Transverse colon (tissue), 4 donors: ENCODE measurements around the gene WDHD1. TPM values are rescaled to one million over a fixed set of nuclear protein-coding genes. Genes with fewer than 3 reads are reported as not detected.
"Not testable (repeated sequence)": the region's sequence is repeated elsewhere in the genome, so short reads cannot be mapped to it uniquely, and the experiment has no call there.

Experiments
- DNase-seq: peaks from one replicate; pipeline ENCODE4 v3.0.0-alpha.2; 2019
- H3K27ac ChIP-seq, 4 donors: fragments of 200-600 bp; sonication (generic); 2 replicates each; pipeline ENCODE4 v1.5.1; 2016 to 2018; ENCODE audit warnings: inconsistent platforms in 4 of 4
- H3K27me3 ChIP-seq: fragments of 200-600 bp; sonication (generic); 2 replicates; pipeline ENCODE4 v1.5.1; 2017; ENCODE audit warnings: inconsistent platforms
- H3K36me3 ChIP-seq, 4 donors: fragments of 200-600 bp; sonication (generic); 2 replicates each; pipeline ENCODE4 v1.5.1; 2017 to 2019; ENCODE audit warnings: inconsistent platforms in 4 of 4
- H3K4me1 ChIP-seq, 4 donors: fragments of 200-600 bp; sonication (generic); 2 replicates each; pipeline ENCODE4 v1.5.1; 2017 to 2020; ENCODE audit warnings: inconsistent platforms in 4 of 4
- H3K4me3 ChIP-seq, 4 donors: fragments of 200-600 bp; sonication (generic); 1 replicate in 1 of 4; 2 replicates in 3 of 4; pipeline versions ENCODE4 v1.5.1 to v1.6.1; 2017 to 2019; ENCODE audit warnings: inconsistent platforms in 4 of 4
- H3K9me3 ChIP-seq, 2 donors: fragments of 200-600 bp; sonication (generic); 2 replicates each; pipeline ENCODE4 v1.5.1; 2017 to 2019; ENCODE audit warnings: inconsistent platforms in 2 of 2
- CTCF ChIP-seq, 5 experiments: fragments of 200-600 bp in 3 of 5; fragments of 450-650 bp in 2 of 5; sonication (generic) in 3 of 5; IDR thresholded peaks; 1 replicate in 2 of 5; 2 replicates in 3 of 5; pipeline ENCODE4 v1.5.1; 2016 to 2017; ENCODE audit warnings: antibody characterized with exemption in 5 of 5, inconsistent platforms in 3 of 5, mild to moderate bottlenecking in 2 of 5, moderate library complexity in 1 of 5
- EP300 ChIP-seq: sonication (generic); formaldehyde crosslinking; IDR thresholded peaks from one replicate; pipeline ENCODE4 v1.6.1; 2017; ENCODE audit warnings: antibody characterized with exemption, low read depth
- POLR2A ChIP-seq: fragments of 450-650 bp; IDR thresholded peaks from one replicate; pipeline ENCODE4 v1.6.1; 2016; ENCODE audit warnings: antibody characterized with exemption, mild to moderate bottlenecking, moderate library complexity
- POLR2AphosphoS5 ChIP-seq, 3 donors: sonication (generic); formaldehyde crosslinking; IDR thresholded peaks; one replicate each; pipeline ENCODE4 v1.6.1; 2016; ENCODE audit warnings: antibody characterized with exemption in 3 of 3
- WGBS, 2 donors: methylation state at CpG; one replicate each; pipeline ENCODE4 v1.1.5; 2018; ENCODE audit warnings: low coverage in 1 of 2; 5-methylcytosine and 5-hydroxymethylcytosine counted together
- in situ Hi-C, 4 donors: fragments of 200-750 bp; cut with MboI; loops; one replicate each; pipeline versions ENCODE4 v1.15.0 to v1.15.1; 2017; ENCODE audit warnings: low sequenced_read_pairs in 3 of 4, low pct_ligation_motif_present in 1 of 4, low pct_unique_long_range_greater_than_20kb in 1 of 4
- intact Hi-C: fragments of 100-400 bp; cut with DNase I; formaldehyde crosslinking; loops from one replicate; pipeline ENCODE4 v1.15.1; 2023; ENCODE audit warnings: low total_unique reads
- total RNA-seq, 4 donors: library from RNA; depleted of rRNA; stranded (reverse); fragments of >200 nt; gene quantifications; one replicate each; pipeline ENCODE4 v1.1.0, GENCODE V29; 2016

WDHD1 gene
- total RNA-seq, 4 donors from 2014 or later = 0.20 to 1.2 (median 1.1) TPM; not detected in 1

DNA sequence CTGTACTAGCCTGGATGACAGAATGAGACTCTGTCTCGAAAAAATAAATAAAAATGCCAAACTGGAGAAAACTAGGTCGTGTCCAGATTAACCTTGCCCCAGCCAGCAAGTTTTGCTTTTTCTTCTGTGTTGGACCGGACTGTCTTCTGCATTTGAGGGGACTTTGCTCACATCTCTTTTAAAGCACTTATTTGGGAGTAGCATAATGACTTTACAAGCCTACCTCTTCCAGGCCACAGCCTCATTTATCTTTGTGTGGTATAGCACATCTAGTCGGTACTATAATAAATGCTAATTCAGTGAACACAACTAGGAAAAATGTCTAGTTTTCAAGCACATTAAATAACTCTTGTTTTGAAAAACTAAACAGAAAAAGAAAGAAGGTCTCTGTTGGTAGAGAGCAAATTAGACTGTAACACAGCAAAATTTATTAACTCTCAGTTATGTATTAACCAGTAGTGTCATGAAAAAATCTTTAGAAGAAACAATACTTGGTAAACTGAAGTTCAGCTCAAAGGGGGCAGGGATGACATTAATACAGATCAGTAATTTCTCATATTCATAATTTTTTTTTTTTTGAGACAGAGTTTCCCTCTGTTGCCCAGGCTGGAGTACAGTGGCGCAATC lies 52.0 kb downstream of the WDHD1 start:
- Histone ChIP-seq H3K4me3 (no peak overlapping the region), H3K9me3 (no peaks in the 10 kb centered on the region), H3K36me3 (no peaks in the 10 kb centered on the region), H3K27ac (no peak overlapping the region), H3K27me3 (no peaks in the 10 kb centered on the region), H3K4me1 (no peaks in the 10 kb centered on the region)
- intact Hi-C loops = no loop called here
- 51 to 64% methylated on average over 5 of the region's 5 CpGs for WGBS, 2 donors
- DNase-seq = no peak
- in situ Hi-C loops = no loop called here
- TF ChIP-seq EP300 = no peak
- TF ChIP-seq POLR2AphosphoS5 (IDR thresholded peaks at IDR 0.05) = no peak
- TF ChIP-seq POLR2A = no peak
- TF ChIP-seq CTCF (IDR thresholded peaks at IDR 0.05) = no peak

DNA sequence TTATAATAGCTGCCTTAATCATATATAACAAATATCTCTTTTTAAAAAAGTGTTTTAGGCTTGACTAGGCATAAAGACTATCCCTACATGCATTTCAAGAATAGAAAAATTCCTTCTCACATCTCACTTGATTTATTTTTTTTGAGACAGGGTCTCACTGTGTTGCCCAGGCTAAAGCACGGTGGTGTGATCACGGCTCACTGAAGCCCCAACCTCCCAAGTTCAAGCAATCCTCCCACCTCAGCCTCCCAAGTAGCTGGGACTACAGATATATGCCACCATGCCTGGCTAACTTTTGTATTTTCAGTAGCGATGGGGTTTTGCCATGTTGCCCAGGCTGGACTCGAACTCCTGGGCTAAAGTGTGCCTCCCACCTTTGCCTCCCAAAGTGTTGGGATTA lies 59.4 kb downstream of the WDHD1 start:
- 98% methylated on average over 4 of the region's 4 CpGs; no CpG with 5 or more reads in 1 of the 2 donors for WGBS, 2 donors

GRCh38 chr14:54955143-54955542 lies 71.8 kb downstream of the WDHD1 start:
- in situ Hi-C loops = no loop called here

More for the DNA sequence above, 59.4 kb downstream of the WDHD1 start:
- Histone ChIP-seq H3K36me3 (no peaks in the 10 kb centered on the region), H3K4me1 (no peaks in the 10 kb centered on the region), H3K9me3 (no peaks in the 10 kb centered on the region), H3K27me3 (no peaks in the 10 kb centered on the region), H3K27ac (no peak overlapping the region), H3K4me3 (no peak overlapping the region)
- in situ Hi-C loops = no loop called here
- TF ChIP-seq CTCF (IDR thresholded peaks at IDR 0.05) = no peak
- no peak for TF ChIP-seq POLR2AphosphoS5 (IDR thresholded peaks at IDR 0.05)
- no peak for TF ChIP-seq EP300
- no peak for TF ChIP-seq POLR2A
- no peak for DNase-seq
- intact Hi-C loops = loop anchor here (5.0 kb wide), 1 partner anchor 355 kb away; no protein-coding TSS in a partner anchor

GRCh38 chr14:54953609-54954008 lies 73.3 kb downstream of the WDHD1 start:
- H3K27ac ChIP-seq, H3K36me3 ChIP-seq, DNase-seq, H3K4me3 ChIP-seq, in situ Hi-C loops, H3K27me3 ChIP-seq, H3K9me3 ChIP-seq, intact Hi-C loops, H3K4me1 ChIP-seq: not testable (repeated sequence)
- 92 to 100% methylated on average over 1 to 3 of the region's 3 CpGs for WGBS, 2 donors

More at GRCh38 chr14:54955143-54955542, 71.8 kb downstream of the WDHD1 start:
- H3K27me3 ChIP-seq = no peaks in the 10 kb centered on the region
- intact Hi-C loops = no loop called here
- no peak for TF ChIP-seq POLR2A
- TF ChIP-seq EP300 = no peak
- no peak for TF ChIP-seq POLR2AphosphoS5 (IDR thresholded peaks at IDR 0.05)
- no peak for TF ChIP-seq CTCF (IDR thresholded peaks at IDR 0.05)
- no peaks in the 10 kb centered on the region for H3K9me3 ChIP-seq
- H3K27ac ChIP-seq = no peak overlapping the region
- H3K4me1 ChIP-seq = no peaks in the 10 kb centered on the region
- no peaks in the 10 kb centered on the region for H3K36me3 ChIP-seq
- DNase-seq = no peak
- H3K4me3 ChIP-seq = no peak overlapping the region

DNA sequence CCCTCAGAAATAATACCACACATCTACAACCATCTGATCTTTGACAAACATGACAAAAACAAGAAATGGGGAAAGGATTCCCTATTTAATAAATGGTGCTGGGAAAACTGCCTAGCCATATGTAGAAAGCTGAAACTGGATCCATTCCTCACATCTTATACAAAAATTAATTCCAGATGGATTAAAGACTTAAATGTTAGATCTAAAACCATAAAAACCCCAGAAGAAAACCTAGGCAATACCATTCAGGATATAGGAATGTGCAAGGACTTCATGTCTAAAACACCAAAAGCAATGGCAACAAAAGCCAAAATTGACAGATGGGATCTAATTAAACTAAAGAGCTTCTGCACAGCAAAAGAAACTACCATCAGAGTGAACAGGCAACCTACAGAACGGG lies 74.1 kb downstream of the WDHD1 start:
- H3K27ac ChIP-seq, H3K4me1 ChIP-seq, intact Hi-C loops, DNase-seq, H3K36me3 ChIP-seq, H3K9me3 ChIP-seq, in situ Hi-C loops, H3K4me3 ChIP-seq, H3K27me3 ChIP-seq: not testable (repeated sequence)
- WGBS, 2 donors = 70 to 100% methylated on average over 1 of the region's 1 CpG
